GM21529 (cell line): ENCODE measurements around the gene RHOXF1.
"Not testable (repeated sequence)": the region's sequence is repeated elsewhere in the genome, so short reads cannot be mapped to it uniquely, and the experiment has no call there.

Experiments used
- ATAC-seq: cut with Tn5 transposase; IDR thresholded peaks from one replicate; pipeline ENCODE4 v1.9.1; 2021; ENCODE audit not compliant: unreplicated experiment

The RHOXF1 gene

DNA sequence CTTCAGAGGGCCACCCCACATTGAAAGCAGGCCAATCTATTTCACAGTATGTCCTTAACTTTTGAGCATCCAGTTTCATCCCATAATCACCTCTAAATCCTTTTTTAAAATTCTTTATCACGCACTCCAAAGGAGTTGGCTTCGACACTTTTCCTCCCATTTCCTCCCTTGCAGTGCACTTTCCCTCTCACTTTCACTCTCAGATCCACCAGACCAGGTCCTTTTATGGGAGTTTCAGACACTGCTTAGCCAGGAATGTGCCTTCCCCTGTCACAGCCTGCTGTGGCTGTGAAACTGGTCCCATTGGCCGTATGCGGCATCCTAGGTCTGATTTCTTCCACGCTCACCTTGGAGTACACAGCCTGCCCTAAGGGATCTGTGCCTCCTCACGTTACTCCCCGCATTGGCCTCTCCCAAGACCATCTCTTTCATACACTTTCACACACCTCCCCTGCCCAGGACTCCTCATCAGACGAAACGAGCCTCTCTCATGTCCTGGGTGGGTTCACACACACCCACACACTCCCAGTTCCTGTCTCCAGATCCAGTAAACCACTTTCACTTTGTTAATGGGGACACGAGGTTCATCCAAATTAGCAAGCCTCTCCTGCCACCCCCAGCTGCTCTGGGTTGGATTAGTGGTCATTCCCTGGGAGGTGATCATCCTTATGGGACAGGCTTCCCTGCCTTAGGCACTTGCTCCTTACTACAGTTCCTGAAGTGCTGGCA, 28.3 kb downstream of the RHOXF1 start:
- no peak for ATAC-seq

DNA sequence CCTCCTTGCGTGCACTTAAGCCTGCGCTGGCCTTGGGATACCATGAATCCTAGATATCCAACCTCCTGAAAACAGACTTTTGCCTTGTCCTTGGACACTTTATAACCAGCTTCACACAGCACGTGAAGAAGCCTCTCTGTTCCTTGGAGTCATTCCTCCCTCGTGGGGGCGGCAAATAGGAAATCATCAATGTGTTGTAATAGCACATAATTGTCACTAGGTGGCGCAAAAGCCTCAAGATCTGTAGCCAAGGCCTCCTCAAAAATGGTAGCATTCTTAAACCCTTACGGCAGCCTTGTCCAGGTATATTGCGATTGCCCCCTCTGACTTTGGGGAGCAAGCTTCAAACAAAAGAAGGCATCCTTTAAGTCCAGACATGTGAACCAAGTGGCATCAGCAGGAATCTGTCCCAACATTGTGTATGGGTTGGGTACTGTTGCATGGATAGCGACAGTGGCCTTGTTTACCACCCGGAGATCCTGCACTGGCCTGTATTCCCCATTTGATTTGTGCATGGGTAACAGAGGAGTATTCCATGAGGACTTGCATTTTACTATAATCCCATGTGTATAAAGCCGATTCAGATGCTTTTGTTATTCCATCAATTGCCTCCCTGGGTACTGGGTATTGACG, 30.0 kb downstream of the RHOXF1 start:
- not testable (repeated sequence) for ATAC-seq

DNA sequence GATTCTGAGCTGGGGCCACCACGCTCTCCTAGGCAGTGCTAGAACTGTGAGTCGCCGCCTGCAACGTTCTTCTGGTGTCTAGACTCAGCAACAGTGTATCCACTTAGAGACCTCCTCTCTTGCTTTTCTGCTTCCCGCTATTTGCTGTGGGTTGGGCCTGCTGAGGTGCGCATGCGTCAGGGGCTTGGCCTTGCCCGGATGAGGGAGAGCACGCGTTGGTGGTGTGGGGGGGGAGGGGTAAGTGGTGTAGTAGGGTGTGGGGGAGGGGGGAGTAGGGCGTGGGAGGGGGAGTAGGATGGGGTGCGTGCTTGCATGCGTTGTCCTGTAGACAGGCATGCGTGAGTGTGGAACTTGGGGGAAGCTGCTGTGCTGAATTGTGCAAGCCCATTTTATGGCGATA, 38.1 kb downstream of the RHOXF1 start, which contains the start of gene RHOXF2B:
Gene RHOXF2B, minus strand, starts transcription at position 101 of the 400 bp plus-strand sequence. CDS start 138 bp downstream, outside the sequence.
- ATAC-seq, result not testable (repeated sequence)

DNA sequence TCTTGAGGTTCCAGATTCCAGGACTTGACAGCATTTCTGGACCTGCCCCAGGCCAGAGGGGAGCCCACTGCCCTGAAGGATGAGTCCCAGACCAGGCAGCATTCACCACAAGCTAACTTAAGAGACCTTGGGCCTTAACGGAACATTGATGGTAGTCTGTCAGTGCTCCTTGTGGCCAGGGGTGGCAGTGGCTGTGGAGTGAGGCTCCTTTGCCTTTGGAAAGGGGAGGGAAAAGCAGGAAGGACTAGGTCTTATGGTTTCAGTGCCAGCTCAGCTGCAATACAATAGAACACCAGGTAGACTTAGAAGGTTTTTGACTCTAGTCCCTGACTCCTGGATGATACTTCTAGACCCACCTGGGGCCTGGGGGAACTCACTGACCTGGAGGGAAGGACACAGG, 49.5 kb downstream of the RHOXF1 start:
- not testable (repeated sequence) for ATAC-seq
